A549 (cell line): Measurements from ENCODE around the gene GDF7.

ENCODE experiments used
- EP300 ChIP-seq, 2 experiments: fragments of >200 bp; sonication (Bioruptor Twin); formaldehyde crosslinking; IDR thresholded peaks; 2 replicates in 1 of 2; 3 replicates in 1 of 2; pipeline ENCODE4 v1.6.1; 2016 to 2017
- ESRRA ChIP-seq: fragments of 150-350 bp; IDR thresholded peaks from 2 replicates; pipeline ENCODE4 v1.6.1; 2014; ENCODE audit warnings: mild to moderate bottlenecking, low read length, borderline replicate concordance
- FOSL2 ChIP-seq, 2 experiments: fragments of 450-650 bp in 1 of 2; fragments of >200 bp in 1 of 2; sonication (Bioruptor Twin) in 1 of 2; formaldehyde crosslinking; IDR thresholded peaks; 2 replicates each; pipeline versions ENCODE4 v1.5.0 to v1.6.1; 2016 to 2020; ENCODE audit warnings: mild to moderate bottlenecking in 1 of 2, moderate library complexity in 1 of 2
- HDAC2 ChIP-seq: fragments of 200-600 bp; sonication (generic); IDR thresholded peaks from 2 replicates; pipeline ENCODE4 v1.6.1; 2016
- JUNB ChIP-seq: fragments of >200 bp; sonication (Bioruptor Twin); formaldehyde crosslinking; IDR thresholded peaks from 2 replicates; pipeline ENCODE4 v1.6.1; 2016
- KDM1A ChIP-seq: fragments of 200-600 bp; sonication (generic); IDR thresholded peaks from 2 replicates; pipeline ENCODE4 v1.6.1; 2016; ENCODE audit warnings: low read depth, mild to moderate bottlenecking
- KDM5A ChIP-seq: fragments of 200-600 bp; sonication (generic); IDR thresholded peaks from 2 replicates; pipeline ENCODE4 v1.6.1; 2016; ENCODE audit warnings: antibody characterized with exemption, mild to moderate bottlenecking
- MYC ChIP-seq: IDR thresholded peaks from 2 replicates; pipeline ENCODE4 v1.6.1; 2012; ENCODE audit warnings: mild to moderate bottlenecking, inconsistent platforms, low read length, improper control_type of control experiment, borderline replicate concordance
- POLR2A ChIP-seq: IDR thresholded peaks from 2 replicates; pipeline ENCODE4 v1.6.1; 2012; ENCODE audit warnings: mild to moderate bottlenecking, low read length
- RARB ChIP-seq: fragments of 250-450 bp; sonication (Bioruptor Pico); IDR thresholded peaks from 2 replicates; pipeline ENCODE4 v1.8.0; 2021; ENCODE audit warnings: mild to moderate bottlenecking, moderate library complexity
- TF ChIP-seq, protein P1 (sequence below): fragments of >200 bp; sonication (Bioruptor Twin); formaldehyde crosslinking; IDR thresholded peaks from 3 replicates; pipeline ENCODE4 v1.5.1; 2016
- TF ChIP-seq, protein P2 (sequence below): IDR thresholded peaks from 2 replicates; pipeline ENCODE4 v1.6.1; 2012
- TF ChIP-seq, protein P3 (sequence below): fragments of 200-600 bp; sonication (generic); IDR thresholded peaks from 2 replicates; pipeline ENCODE4 v1.6.1; 2016; ENCODE audit warnings: antibody characterized with exemption, mild to moderate bottlenecking, moderate library complexity
- TF ChIP-seq, protein P4 (sequence below): IDR thresholded peaks from 2 replicates; pipeline ENCODE4 v1.6.1; 2012; ENCODE audit warnings: low read depth, borderline replicate concordance

DNA sequence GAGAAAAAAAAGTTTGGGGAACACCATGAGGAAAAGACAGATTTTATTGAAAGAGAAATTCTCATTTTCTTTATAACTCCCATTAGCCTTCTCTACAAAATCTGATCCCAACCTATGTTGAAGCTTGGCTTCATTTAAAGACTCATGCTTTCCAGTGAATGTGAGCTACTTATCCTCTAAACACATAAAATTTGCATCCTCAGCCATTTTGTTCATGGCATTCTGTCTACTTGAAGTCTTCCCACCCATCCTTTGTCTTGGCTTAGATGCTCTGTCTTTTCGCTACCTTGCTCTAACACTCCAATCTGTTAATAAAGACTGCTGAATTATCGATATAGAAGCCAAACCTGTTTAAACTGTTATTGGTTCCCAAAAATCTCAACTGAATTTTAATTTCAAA, 39.3 kb downstream of the GDF7 start:
- TF ChIP-seq MYC (no peak), KDM5A (no peak), FOSL2 (IDR thresholded peaks at IDR 0.05) (no peak), FOSL2 (CRISPR knock-in tag; IDR thresholded peaks at IDR 0.05) (no peak), POLR2A (no peak), ESRRA (no peak), EP300 (IDR thresholded peaks at IDR 0.05) (no peak), KDM1A (no peak), RARB (CRISPR knock-in tag) (no peak), JUNB (no peak), HDAC2 (no peak)
- TF ChIP-seq, protein P1, sequence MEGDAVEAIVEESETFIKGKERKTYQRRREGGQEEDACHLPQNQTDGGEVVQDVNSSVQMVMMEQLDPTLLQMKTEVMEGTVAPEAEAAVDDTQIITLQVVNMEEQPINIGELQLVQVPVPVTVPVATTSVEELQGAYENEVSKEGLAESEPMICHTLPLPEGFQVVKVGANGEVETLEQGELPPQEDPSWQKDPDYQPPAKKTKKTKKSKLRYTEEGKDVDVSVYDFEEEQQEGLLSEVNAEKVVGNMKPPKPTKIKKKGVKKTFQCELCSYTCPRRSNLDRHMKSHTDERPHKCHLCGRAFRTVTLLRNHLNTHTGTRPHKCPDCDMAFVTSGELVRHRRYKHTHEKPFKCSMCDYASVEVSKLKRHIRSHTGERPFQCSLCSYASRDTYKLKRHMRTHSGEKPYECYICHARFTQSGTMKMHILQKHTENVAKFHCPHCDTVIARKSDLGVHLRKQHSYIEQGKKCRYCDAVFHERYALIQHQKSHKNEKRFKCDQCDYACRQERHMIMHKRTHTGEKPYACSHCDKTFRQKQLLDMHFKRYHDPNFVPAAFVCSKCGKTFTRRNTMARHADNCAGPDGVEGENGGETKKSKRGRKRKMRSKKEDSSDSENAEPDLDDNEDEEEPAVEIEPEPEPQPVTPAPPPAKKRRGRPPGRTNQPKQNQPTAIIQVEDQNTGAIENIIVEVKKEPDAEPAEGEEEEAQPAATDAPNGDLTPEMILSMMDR: no peak
- TF ChIP-seq, protein P2, sequence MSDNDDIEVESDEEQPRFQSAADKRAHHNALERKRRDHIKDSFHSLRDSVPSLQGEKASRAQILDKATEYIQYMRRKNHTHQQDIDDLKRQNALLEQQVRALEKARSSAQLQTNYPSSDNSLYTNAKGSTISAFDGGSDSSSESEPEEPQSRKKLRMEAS: no peak
- TF ChIP-seq, protein P3, sequence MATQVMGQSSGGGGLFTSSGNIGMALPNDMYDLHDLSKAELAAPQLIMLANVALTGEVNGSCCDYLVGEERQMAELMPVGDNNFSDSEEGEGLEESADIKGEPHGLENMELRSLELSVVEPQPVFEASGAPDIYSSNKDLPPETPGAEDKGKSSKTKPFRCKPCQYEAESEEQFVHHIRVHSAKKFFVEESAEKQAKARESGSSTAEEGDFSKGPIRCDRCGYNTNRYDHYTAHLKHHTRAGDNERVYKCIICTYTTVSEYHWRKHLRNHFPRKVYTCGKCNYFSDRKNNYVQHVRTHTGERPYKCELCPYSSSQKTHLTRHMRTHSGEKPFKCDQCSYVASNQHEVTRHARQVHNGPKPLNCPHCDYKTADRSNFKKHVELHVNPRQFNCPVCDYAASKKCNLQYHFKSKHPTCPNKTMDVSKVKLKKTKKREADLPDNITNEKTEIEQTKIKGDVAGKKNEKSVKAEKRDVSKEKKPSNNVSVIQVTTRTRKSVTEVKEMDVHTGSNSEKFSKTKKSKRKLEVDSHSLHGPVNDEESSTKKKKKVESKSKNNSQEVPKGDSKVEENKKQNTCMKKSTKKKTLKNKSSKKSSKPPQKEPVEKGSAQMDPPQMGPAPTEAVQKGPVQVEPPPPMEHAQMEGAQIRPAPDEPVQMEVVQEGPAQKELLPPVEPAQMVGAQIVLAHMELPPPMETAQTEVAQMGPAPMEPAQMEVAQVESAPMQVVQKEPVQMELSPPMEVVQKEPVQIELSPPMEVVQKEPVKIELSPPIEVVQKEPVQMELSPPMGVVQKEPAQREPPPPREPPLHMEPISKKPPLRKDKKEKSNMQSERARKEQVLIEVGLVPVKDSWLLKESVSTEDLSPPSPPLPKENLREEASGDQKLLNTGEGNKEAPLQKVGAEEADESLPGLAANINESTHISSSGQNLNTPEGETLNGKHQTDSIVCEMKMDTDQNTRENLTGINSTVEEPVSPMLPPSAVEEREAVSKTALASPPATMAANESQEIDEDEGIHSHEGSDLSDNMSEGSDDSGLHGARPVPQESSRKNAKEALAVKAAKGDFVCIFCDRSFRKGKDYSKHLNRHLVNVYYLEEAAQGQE: no peak
- TF ChIP-seq, protein P4, sequence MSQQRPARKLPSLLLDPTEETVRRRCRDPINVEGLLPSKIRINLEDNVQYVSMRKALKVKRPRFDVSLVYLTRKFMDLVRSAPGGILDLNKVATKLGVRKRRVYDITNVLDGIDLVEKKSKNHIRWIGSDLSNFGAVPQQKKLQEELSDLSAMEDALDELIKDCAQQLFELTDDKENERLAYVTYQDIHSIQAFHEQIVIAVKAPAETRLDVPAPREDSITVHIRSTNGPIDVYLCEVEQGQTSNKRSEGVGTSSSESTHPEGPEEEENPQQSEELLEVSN: no peak
